Measurements from ENCODE around the gene KRI1.
A peak's percentile ranks its signal among the peaks of the same experiment; 100 is the strongest.
"Not testable (repeated sequence)": the region's sequence is repeated elsewhere in the genome, so short reads cannot be mapped to it uniquely, and the experiment has no call there.

Gene KRI1

DNA sequence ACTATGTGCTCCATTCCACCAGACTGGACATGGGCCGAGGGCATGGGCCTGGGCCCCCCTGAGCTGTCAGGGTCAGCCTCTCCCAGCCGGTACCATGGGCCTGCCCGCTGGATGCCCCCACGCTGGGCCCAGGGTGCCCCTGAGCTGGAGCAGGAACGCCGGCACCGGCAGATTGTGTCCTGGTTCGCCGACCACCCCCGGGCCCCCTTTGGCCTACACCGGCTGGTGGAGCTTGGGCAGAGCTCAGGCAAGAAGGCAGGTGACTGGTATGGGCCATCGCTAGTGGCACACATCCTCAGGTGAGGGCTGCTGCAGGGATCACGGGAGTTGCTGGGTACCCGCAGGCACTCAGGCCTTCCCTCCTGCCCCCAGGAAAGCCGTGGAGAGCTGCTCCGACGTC is 19.0 kb downstream of the KRI1 start:
- DNase-seq, result no peak

DNA sequence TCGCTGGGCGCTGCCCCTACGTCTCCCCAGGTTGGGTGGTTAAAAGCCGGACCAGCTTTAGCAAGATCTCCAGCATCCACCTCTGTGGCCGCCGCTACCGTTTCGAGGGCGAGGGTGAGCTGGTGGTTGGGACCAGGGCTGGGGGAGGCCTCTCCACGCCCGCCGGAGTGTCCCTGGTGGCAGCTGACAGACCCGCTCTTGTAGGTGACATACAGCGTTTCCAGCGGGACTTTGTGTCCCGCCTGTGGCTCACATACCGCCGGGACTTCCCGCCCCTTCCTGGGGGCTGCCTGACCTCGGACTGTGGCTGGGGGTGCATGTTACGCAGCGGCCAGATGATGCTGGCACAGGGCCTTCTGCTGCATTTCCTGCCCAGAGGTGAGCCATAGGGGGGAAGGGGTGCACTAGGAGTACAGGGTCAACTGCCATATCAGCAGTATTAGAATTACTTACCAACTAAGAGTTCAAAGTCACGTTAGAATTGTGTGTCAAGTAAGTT is 21.0 kb downstream of the KRI1 start:
- no peak for DNase-seq

DNA sequence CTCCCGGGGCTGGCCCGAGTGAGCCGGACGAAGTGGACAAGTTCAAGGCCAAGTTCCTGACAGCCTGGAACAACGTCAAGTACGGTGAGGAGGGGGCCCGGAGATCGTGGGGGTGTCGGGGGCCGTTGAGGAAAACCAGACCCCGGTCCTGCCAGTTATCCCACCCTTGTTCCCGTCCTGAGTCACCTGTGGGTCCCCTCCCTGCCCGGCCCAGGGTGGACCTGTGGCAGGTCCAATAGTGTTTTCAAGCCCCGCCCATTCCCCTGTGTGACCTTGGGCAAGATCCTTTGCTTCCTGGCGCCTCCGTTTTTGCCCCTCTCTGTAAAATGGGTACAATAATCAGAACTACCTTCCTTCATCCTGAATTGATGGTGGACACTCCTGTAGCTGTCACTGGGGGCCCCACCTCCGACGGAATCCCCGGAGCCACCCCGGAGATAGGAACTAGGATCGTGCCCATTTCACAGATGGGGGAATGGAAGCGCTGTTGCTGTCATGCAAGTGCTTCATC is 21.5 kb downstream of the KRI1 start:
- no peak for DNase-seq

GRCh38 chr19:10543420-10544241 is 22.2 kb downstream of the KRI1 start, which contains the start of gene ATG4D:
Gene ATG4D (plus strand): TSS chr19:10543904. CDS start chr19:10544091, 187 bp downstream.
- DNase-seq, result peak; percentile 71

DNA sequence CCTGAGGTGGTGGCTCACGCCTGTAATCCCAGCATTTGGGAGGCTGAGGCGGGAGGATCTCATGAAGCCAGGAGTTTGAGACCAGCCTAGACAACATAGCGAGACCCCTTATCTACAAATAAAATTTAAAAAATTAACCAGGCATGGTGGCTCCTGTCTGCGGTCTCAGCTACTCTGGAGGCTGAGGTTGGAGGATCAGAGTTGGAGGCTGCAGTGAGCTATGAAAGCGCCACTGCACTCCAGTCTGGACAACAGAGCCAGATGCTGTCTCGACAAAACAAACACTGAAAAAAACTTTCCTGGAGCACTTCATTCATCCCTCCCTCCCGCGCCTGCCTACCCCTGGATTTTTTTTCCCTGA is 22.8 kb downstream of the KRI1 start:
- DNase-seq, result no peak

- DNase-seq, result not testable (repeated sequence)
These were observed 26.8 kb downstream of the KRI1 start for GRCh38 chr19:10539016-10539415.

GRCh38 chr19:10538204-10538983 is 27.4 kb downstream of the KRI1 start:
- no peak for DNase-seq

GRCh38 chr19:10537668-10538067 is 28.1 kb downstream of the KRI1 start:
- no peak for DNase-seq

DNA sequence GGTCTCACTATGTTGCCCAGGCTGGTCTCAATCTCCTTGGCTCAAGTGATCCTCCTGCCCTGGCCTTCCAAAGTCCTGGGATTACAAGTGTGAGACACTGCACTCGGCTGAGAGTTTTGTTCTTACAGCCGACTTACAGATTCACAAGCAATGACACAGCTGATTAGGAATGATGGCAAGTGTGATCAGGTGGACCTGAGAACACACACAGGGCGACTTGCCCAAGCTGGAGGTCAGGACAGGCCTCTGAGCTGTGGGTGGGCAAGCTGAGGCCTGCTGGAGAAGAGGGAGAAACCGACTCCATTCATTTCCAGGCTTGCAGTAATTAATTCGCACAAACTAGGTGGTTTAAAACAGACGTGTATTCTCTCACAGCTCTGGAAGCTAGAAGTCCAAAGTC is 30.2 kb downstream of the KRI1 start:
- DNase-seq, result no peak

GRCh38 chr19:10533646-10534386 is 32.0 kb downstream of the KRI1 start:
- DNase-seq, result no peak

DNA sequence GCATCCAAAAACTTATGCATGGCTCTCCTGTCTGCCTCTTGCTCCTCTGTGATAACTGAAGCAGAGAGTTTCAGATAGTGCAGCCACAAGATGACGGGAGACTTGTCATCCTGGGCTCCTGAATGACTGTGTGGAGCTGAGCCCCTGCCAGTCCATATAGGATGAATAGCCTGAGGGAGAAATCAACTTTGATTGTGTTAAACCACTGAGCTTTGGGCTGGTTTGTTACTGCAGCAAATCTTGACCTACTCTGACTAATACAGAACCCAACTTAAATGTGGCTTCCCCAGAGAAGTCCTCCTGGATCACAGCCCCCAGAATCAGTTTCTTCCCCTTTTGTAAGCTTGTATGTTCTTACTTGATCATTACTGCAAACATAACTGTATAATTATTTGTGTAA is 33.4 kb downstream of the KRI1 start:
- DNase-seq, result no peak

DNA sequence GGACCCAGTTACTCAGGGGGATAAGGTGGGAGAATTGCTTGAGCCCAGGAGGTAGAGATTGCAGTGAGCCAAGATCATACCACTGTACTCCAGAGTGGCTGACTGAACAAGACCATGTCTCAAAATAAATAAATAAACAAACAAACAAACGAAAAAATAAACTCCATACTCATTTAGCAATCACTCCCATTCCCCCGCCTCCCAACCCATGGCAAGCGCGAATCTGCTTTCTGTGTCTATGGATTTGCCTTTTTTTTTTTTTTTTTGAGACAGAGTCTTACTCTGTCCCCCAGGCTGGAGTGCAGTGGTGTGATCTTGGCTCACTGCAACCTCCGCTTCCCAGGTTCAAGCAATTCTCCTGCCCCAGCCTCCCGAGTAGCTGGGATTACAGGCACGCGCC is 38.9 kb downstream of the KRI1 start:
- DNase-seq, result not testable (repeated sequence)

DNA sequence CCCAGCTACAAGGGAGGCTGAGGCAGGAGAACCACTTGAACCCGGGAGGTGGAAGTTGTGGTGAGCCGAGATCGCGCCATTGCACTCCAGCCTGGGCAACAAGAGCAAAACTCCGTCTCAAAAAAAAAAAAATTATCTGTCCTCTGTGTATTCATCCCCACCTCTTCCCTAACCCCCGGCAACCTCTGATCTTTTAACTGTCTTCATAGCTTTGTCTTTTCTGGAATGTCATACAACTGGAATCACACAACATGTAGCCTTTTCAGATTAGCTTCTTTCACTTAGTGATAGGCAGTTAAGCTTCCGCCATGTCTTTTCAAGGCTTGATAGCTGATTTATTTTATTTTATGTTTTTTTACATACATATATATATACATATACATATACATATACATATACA is 40.2 kb downstream of the KRI1 start:
- no peak for DNase-seq

DNA sequence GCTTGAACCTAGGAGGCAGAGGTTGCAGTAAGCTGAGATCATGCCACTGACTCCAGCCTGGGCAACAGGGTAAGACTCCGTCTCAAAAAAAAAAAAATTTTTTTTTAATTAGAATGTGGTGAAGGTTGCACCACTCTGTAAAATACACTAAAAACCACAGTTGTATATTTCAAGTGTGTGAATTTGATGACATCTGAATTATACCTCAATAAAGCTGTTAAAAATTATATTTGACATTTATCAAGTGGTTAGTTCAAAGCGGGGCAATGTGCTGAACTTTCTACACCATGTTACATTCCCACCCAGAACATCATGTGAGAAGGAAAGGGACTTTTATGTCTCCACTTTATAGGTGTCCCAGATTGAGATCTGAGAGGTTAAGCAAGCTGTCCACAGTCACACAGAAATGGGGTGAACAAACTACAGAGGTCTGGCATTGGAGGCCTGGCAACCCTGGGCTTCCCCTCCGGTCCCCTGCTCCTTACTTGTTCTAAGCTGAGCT is 42.6 kb downstream of the KRI1 start:
- no peak for DNase-seq

DNA sequence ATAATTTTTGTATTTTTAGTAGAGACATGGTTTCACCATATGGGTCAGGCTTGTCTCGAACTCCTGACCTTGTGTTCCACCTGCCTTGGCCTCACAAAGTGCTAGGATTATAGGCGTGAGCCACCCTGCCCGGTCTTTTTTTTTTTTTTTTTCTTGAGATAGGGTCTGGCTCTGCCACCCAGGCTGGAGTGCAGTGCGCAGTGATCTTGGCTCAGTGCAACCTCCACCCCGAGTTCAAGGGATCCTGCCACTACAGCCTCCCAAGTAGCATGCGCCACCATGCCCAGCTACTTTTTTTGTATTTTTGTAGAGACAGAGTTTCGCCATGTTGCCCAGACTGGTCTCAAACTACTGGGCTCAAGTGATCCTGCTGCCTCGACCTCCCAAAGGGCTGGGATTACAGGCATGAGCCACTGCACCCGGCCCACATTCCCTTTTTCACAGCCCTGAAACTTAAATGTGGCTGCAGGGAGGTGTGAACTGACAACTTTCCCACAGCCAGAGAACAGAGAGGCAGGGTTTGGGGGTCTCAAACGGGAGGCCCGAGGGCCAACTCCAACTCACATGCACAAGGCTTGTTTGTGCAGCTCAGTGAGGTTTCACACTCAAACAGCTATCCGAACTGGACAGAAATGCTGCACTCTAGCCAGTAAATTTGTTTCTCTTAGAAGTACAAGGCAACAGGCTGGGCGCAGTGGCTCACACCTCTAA is 44.2 kb downstream of the KRI1 start:
- DNase-seq, result no peak

- no peak for DNase-seq
These were observed 45.0 kb downstream of the KRI1 start for GRCh38 chr19:10520652-10521318.

DNA sequence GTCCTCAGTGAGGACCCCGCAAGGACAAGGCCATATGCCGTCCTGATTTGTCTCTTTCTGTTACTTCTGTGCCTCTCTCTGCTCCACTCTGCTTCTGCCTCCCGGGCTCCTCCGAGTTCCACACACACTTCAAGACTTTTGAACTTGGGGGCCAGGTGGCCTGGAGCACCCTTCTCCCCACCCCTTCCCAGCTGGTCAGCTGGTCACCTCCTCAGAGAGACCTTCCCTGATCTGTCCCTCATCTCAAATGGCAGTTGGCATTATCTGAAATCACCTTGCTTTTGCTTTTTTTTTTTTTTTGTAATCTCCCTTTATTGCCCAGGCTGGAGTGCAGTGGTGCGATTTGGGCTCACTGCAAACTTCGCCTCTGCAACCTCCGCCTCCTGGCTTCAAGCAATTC is 46.4 kb downstream of the KRI1 start:
- no peak for DNase-seq

GRCh38 chr19:10518444-10519361 is 47.1 kb downstream of the KRI1 start:
- peak; percentile 45 for DNase-seq

- peak; percentile 45 for DNase-seq
These were observed 47.9 kb downstream of the KRI1 start for GRCh38 chr19:10517760-10518443.

GRCh38 chr19:10517361-10517759 is 48.5 kb downstream of the KRI1 start, which contains the start of gene S1PR5:
Gene S1PR5 (minus strand): TSS chr19:10517447. CDS start chr19:10515011, 2,436 bp downstream.
- peak; percentile 51 for DNase-seq

Measured in activated gamma-delta T cell (primary cell).